GM21576 (cell line): ENCODE measurements around the gene NETO2.

ENCODE experiments used
- ATAC-seq: cut with Tn5 transposase; IDR thresholded peaks from one replicate; pipeline ENCODE4 v1.9.1; 2021; ENCODE audit warnings: mild to moderate bottlenecking, moderate library complexity; ENCODE audit not compliant: unreplicated experiment

NETO2 gene

GRCh38 chr16:47047524-47048203 lies 96.1 kb downstream of the NETO2 start:
- ATAC-seq: no peak

GRCh38 chr16:47046726-47047523 lies 96.8 kb downstream of the NETO2 start:
- peak; percentile 74 for ATAC-seq

- ATAC-seq: no peak
These were observed 98.3 kb downstream of the NETO2 start for GRCh38 chr16:47045459-47045858.

- no peak for ATAC-seq
These were observed 98.7 kb downstream of the NETO2 start for GRCh38 chr16:47045023-47045422.

GRCh38 chr16:47043970-47044684 lies 99.6 kb downstream of the NETO2 start:
- ATAC-seq: no peak

GRCh38 chr16:47043200-47043599 lies 100.5 kb downstream of the NETO2 start:
- no peak for ATAC-seq

GRCh38 chr16:47037746-47038458 lies 105.8 kb downstream of the NETO2 start:
- peak; percentile 92 for ATAC-seq

GRCh38 chr16:47037396-47037745 lies 106.4 kb downstream of the NETO2 start:
- peak; percentile 34 for ATAC-seq

- no peak for ATAC-seq
These were observed 107.5 kb downstream of the NETO2 start for GRCh38 chr16:47036201-47036600.

DNA sequence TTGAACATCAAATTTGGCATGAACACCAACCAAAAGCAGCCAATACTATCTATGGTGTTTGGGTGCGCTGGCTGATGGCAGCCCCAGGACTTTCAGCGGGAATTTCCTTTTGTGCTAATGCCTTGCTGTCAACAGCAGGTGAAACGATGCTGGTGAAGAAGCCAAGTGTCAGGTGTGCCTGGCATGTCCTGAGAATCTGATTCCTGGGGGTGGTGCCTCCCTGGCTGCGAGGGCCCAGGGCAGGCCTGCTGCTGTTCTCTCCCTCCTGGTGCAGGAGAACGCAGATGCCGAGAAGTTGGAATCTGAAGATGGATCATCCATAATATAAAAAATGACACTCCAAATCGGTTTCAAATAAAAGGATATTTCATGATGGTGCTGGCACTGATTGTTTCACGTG lies 108.3 kb downstream of the NETO2 start:
- no peak for ATAC-seq

- no peak for ATAC-seq
These were observed 109.3 kb downstream of the NETO2 start for GRCh38 chr16:47034455-47034854.

GRCh38 chr16:47033176-47033575 lies 110.6 kb downstream of the NETO2 start:
- no peak for ATAC-seq

- no peak for ATAC-seq
These were observed 114.0 kb downstream of the NETO2 start for GRCh38 chr16:47029724-47030123.

GRCh38 chr16:47028767-47029377 lies 114.9 kb downstream of the NETO2 start:
- ATAC-seq: no peak
